ENCODE results near the gene VDAC1. TPM values are rescaled to one million over a fixed set of nuclear protein-coding genes. Genes with fewer than 3 reads are reported as not detected.

VDAC1 gene
- total RNA-seq, 1 donor from 2014 or later = 489 TPM

- no peak for FAIRE-seq
- H3K36me3 ChIP-seq (ENCODE audit: control insufficient read depth, insufficient read depth, low read length) = no peaks in the 10 kb centered on the region
- no peaks in the 10 kb centered on the region for H3K27me3 ChIP-seq (ENCODE audit: control insufficient read depth, insufficient read depth, low read length)
- no peak for DNase-seq (ENCODE audit: low read depth)
- H3K4me3 ChIP-seq (ENCODE audit: low read depth, low read length) = no peak overlapping the region
- no peak for TF ChIP-seq CTCF (IDR thresholded peaks at IDR 0.05; ENCODE audit: insufficient read depth, low read length, severe bottlenecking)
Measured at GRCh38 chr5:133934311-133934710, 70.5 kb downstream of the VDAC1 start.

GRCh38 chr5:133933670-133934295, 71.0 kb downstream of the VDAC1 start:
- H3K27me3 ChIP-seq (ENCODE audit: control insufficient read depth, insufficient read depth, low read length) = no peaks in the 10 kb centered on the region
- no peaks in the 10 kb centered on the region for H3K36me3 ChIP-seq (ENCODE audit: control insufficient read depth, insufficient read depth, low read length)
- no peak for DNase-seq (ENCODE audit: low read depth)
- no peak for TF ChIP-seq CTCF (IDR thresholded peaks at IDR 0.05; ENCODE audit: insufficient read depth, low read length, severe bottlenecking)
- no peak overlapping the region for H3K4me3 ChIP-seq (ENCODE audit: low read depth, low read length)
- FAIRE-seq = no peak

- TF ChIP-seq CTCF (IDR thresholded peaks at IDR 0.05; ENCODE audit: insufficient read depth, low read length, severe bottlenecking) = no peak
- Histone ChIP-seq H3K27me3 (ENCODE audit: control insufficient read depth, insufficient read depth, low read length) (no peaks in the 10 kb centered on the region), H3K4me3 (ENCODE audit: low read depth, low read length) (no peak overlapping the region), H3K36me3 (ENCODE audit: control insufficient read depth, insufficient read depth, low read length) (no peaks in the 10 kb centered on the region)
- FAIRE-seq = no peak
- no peak for DNase-seq (ENCODE audit: low read depth)
Measured at GRCh38 chr5:133933169-133933509, 71.6 kb downstream of the VDAC1 start.

- no peak overlapping the region for H3K4me3 ChIP-seq (ENCODE audit: low read depth, low read length)
- no peak for TF ChIP-seq CTCF (IDR thresholded peaks at IDR 0.05; ENCODE audit: insufficient read depth, low read length, severe bottlenecking)
- no peak for DNase-seq (ENCODE audit: low read depth)
- FAIRE-seq = no peak
- no peaks in the 10 kb centered on the region for H3K36me3 ChIP-seq (ENCODE audit: control insufficient read depth, insufficient read depth, low read length)
- H3K27me3 ChIP-seq (ENCODE audit: control insufficient read depth, insufficient read depth, low read length) = no peaks in the 10 kb centered on the region
Measured at GRCh38 chr5:133932441-133933168, 72.2 kb downstream of the VDAC1 start.

GRCh38 chr5:133931546-133931945, 73.2 kb downstream of the VDAC1 start:
- TF ChIP-seq CTCF (IDR thresholded peaks at IDR 0.05; ENCODE audit: insufficient read depth, low read length, severe bottlenecking) = no peak
- Histone ChIP-seq H3K27me3 (ENCODE audit: control insufficient read depth, insufficient read depth, low read length) (no peaks in the 10 kb centered on the region), H3K4me3 (ENCODE audit: low read depth, low read length) (no peak overlapping the region), H3K36me3 (ENCODE audit: control insufficient read depth, insufficient read depth, low read length) (no peaks in the 10 kb centered on the region)
- DNase-seq (ENCODE audit: low read depth) (no peak), FAIRE-seq (no peak)

GRCh38 chr5:133930813-133931090, 74.0 kb downstream of the VDAC1 start:
- DNase-seq (ENCODE audit: low read depth) (no peak), FAIRE-seq (no peak)
- no peak for TF ChIP-seq CTCF (IDR thresholded peaks at IDR 0.05; ENCODE audit: insufficient read depth, low read length, severe bottlenecking)
- H3K36me3 ChIP-seq (ENCODE audit: control insufficient read depth, insufficient read depth, low read length) = no peaks in the 10 kb centered on the region
- H3K27me3 ChIP-seq (ENCODE audit: control insufficient read depth, insufficient read depth, low read length) = no peaks in the 10 kb centered on the region
- no peak overlapping the region for H3K4me3 ChIP-seq (ENCODE audit: low read depth, low read length)
